Neutrophil (primary cell): ENCODE results near the gene TMA7B.

ENCODE experiments used
- H3K27ac ChIP-seq: fragments of 200-600 bp; sonication (generic); 2 replicates; pipeline ENCODE4 v1.5.1; 2016; ENCODE audit warnings: mild to moderate bottlenecking, moderate library complexity
- H3K27me3 ChIP-seq: fragments of 200-600 bp; sonication (generic); 2 replicates; pipeline ENCODE4 v1.6.0; 2016; ENCODE audit warnings: mild to moderate bottlenecking
- H3K36me3 ChIP-seq: fragments of 200-600 bp; sonication (generic); 2 replicates; pipeline ENCODE4 v1.5.1; 2017
- H3K4me1 ChIP-seq, 2 experiments: fragments of 200-600 bp in 1 of 2; sonication (generic) in 1 of 2; 1 replicate in 1 of 2; 2 replicates in 1 of 2; pipeline versions ENCODE4 v1.5.1 to v1.6.1; 2013 to 2016; ENCODE audit warnings: low read depth in 1 of 2, low read length in 1 of 2, mild to moderate bottlenecking in 1 of 2, moderate library complexity in 1 of 2; ENCODE audit not compliant: control insufficient read depth in 1 of 2, insufficient read depth in 1 of 2
- H3K4me3 ChIP-seq, 2 experiments: fragments of 200-600 bp in 1 of 2; sonication (generic) in 1 of 2; 1 replicate in 1 of 2; 2 replicates in 1 of 2; pipeline ENCODE4 v1.5.1; 2013 to 2016; ENCODE audit warnings: low read depth in 1 of 2, low read length in 1 of 2, mild to moderate bottlenecking in 1 of 2, moderate library complexity in 1 of 2
- H3K9me3 ChIP-seq: fragments of 200-600 bp; sonication (generic); 2 replicates; pipeline ENCODE4 v1.5.1; 2016
- TF ChIP-seq, protein P1 (sequence below): fragments of 200-600 bp; sonication (generic); IDR thresholded peaks from 2 replicates; pipeline ENCODE4 v1.5.1; 2016; ENCODE audit warnings: antibody characterized with exemption

Gene TMA7B

GRCh38 chr22:39927544-39927943, 32.7 kb upstream of the TMA7B start:
- H3K27ac ChIP-seq, result no peak overlapping the region
- no peaks in the 10 kb centered on the region for H3K9me3 ChIP-seq
- H3K4me3 ChIP-seq, result no peak overlapping the region
- H3K4me1 ChIP-seq, result peaks cover 40 to 41% of the 10 kb centered on the region in 2 experiments
- TF ChIP-seq, protein P1, sequence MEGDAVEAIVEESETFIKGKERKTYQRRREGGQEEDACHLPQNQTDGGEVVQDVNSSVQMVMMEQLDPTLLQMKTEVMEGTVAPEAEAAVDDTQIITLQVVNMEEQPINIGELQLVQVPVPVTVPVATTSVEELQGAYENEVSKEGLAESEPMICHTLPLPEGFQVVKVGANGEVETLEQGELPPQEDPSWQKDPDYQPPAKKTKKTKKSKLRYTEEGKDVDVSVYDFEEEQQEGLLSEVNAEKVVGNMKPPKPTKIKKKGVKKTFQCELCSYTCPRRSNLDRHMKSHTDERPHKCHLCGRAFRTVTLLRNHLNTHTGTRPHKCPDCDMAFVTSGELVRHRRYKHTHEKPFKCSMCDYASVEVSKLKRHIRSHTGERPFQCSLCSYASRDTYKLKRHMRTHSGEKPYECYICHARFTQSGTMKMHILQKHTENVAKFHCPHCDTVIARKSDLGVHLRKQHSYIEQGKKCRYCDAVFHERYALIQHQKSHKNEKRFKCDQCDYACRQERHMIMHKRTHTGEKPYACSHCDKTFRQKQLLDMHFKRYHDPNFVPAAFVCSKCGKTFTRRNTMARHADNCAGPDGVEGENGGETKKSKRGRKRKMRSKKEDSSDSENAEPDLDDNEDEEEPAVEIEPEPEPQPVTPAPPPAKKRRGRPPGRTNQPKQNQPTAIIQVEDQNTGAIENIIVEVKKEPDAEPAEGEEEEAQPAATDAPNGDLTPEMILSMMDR, result no peak
- H3K27me3 ChIP-seq, result no peaks in the 10 kb centered on the region
- H3K36me3 ChIP-seq, result no peaks in the 10 kb centered on the region

- peak overlapping the region in 1 of 2 experiments; percentile 12 for H3K4me3 ChIP-seq
- H3K27ac ChIP-seq, result peak overlapping the region; percentile 59
- no peaks in the 10 kb centered on the region for H3K27me3 ChIP-seq
Measured at GRCh38 chr22:39928536-39929520, 31.4 kb upstream of the TMA7B start.

DNA sequence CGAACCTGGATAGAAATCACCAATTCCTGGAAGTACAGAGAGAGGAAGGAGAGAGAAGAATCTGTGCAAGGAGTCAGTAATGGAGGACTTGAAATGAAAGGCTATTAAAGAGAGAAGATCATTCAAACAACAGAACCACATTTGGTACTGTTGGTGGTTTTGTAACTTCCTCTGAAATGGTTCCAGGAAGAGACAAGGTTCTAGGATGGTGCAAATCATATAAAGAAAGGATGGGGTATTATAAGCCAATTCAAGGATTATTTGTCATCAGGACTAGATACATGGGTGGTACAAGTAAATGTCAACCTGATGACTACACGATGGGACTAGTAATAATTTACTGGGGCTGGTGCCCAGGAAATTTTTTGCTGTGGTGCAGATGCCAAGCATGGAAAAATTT, 28.9 kb upstream of the TMA7B start:
- no peak overlapping the region for H3K4me3 ChIP-seq

More at GRCh38 chr22:39928536-39929520, 31.4 kb upstream of the TMA7B start:
- TF ChIP-seq, protein P1, result no peak
- Histone ChIP-seq H3K9me3 (no peaks in the 10 kb centered on the region), H3K4me1 (peaks cover 52 to 53% of the 10 kb centered on the region in 2 experiments), H3K36me3 (no peaks in the 10 kb centered on the region)

GRCh38 chr22:39932166-39932565, 28.0 kb upstream of the TMA7B start:
- TF ChIP-seq, protein P1, result no peak
- peaks cover 9% of the 10 kb centered on the region for H3K27me3 ChIP-seq
- H3K36me3 ChIP-seq, result no peaks in the 10 kb centered on the region
- H3K9me3 ChIP-seq, result no peaks in the 10 kb centered on the region
- H3K4me3 ChIP-seq, result no peak overlapping the region
- peaks cover 50 to 64% of the 10 kb centered on the region in 2 experiments for H3K4me1 ChIP-seq
- H3K27ac ChIP-seq, result no peak overlapping the region

More for the DNA sequence above, 28.9 kb upstream of the TMA7B start:
- no peak overlapping the region for H3K27ac ChIP-seq
- no peaks in the 10 kb centered on the region for H3K36me3 ChIP-seq
- peaks cover 56 to 64% of the 10 kb centered on the region in 2 experiments for H3K4me1 ChIP-seq
- H3K27me3 ChIP-seq, result peaks cover 2% of the 10 kb centered on the region
- TF ChIP-seq, protein P1, result no peak
- no peaks in the 10 kb centered on the region for H3K9me3 ChIP-seq

DNA sequence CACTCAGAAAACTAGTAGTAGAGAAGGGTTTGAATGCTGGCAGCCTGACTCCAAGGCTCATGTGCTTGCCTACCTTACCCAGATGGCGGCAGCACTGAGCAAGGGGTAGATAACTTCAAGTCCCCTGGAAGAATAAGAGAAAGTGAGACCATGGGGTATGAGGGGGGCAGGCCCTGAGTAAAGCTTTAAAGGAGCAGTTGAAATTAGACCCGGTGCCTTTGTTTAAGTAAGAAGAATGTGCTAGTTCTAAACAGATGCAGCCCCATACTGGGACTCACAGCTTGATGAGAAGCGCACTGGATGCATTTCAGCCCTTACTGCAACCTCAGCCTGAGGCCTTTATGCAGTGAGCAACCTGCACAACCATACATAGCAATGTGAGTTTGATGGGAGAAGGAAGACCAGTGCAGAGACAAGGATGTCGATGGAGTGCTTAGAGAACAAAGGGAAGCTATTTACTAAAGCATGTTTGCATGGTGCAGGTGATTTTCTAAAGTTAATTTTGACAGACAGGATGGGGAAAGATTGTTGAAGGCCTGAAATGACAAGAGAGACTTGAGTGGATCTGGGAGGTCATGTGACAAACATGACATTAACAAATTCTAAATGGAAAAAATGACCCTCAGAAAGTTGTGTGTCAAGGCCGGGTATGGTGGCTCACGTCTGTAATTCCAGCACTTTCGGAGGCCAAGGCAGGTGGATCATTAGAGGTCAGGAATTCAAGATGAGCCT, 27.1 kb upstream of the TMA7B start:
- TF ChIP-seq, protein P1, result peak; percentile 42
- no peak overlapping the region for H3K4me3 ChIP-seq
- H3K4me1 ChIP-seq, result peaks cover 49 to 64% of the 10 kb centered on the region in 2 experiments
- H3K27ac ChIP-seq, result peak overlapping the region; percentile 53
- no peaks in the 10 kb centered on the region for H3K9me3 ChIP-seq
- peaks cover 14% of the 10 kb centered on the region for H3K27me3 ChIP-seq
- H3K36me3 ChIP-seq, result no peaks in the 10 kb centered on the region
